ENCODE results near the gene GPBP1L1. TPM values are rescaled to one million over a fixed set of nuclear protein-coding genes. Genes with fewer than 3 reads are reported as not detected.
"Not testable (repeated sequence)": the region's sequence is repeated elsewhere in the genome, so short reads cannot be mapped to it uniquely, and the experiment has no call there.

GPBP1L1 gene
- total RNA-seq, 2 experiments from 2014 or later = 116 to 125 TPM

GRCh38 chr1:45704637-45705036 lies 18.3 kb upstream of the GPBP1L1 start:
- H3K9me3 ChIP-seq (ENCODE audit: control insufficient read depth in 1 of 2, insufficient read depth in 1 of 2, low read length in 2 of 2) = peaks cover 0 to 14% of the 10 kb centered on the region in 2 experiments
- no peaks in the 10 kb centered on the region for H3K4me1 ChIP-seq (ENCODE audit: insufficient read depth, low read length)
- peaks cover 21% of the 10 kb centered on the region for H3K36me3 ChIP-seq (ENCODE audit: insufficient read depth, low read length)
- intact Hi-C loops (cut with DNase I, micrococcal nuclease) = no loop called here
- H3K4me1 Mint-ChIP-seq (ENCODE audit: low read depth) = no peaks in the 10 kb centered on the region
- no peak overlapping the region for H3K4me3 ChIP-seq (ENCODE audit: low read length)
- no peaks in the 10 kb centered on the region for H3K27me3 ChIP-seq (ENCODE audit: control insufficient read depth in 1 of 2, insufficient read depth in 2 of 2, low read length in 2 of 2)
- TF ChIP-seq, protein P1, sequence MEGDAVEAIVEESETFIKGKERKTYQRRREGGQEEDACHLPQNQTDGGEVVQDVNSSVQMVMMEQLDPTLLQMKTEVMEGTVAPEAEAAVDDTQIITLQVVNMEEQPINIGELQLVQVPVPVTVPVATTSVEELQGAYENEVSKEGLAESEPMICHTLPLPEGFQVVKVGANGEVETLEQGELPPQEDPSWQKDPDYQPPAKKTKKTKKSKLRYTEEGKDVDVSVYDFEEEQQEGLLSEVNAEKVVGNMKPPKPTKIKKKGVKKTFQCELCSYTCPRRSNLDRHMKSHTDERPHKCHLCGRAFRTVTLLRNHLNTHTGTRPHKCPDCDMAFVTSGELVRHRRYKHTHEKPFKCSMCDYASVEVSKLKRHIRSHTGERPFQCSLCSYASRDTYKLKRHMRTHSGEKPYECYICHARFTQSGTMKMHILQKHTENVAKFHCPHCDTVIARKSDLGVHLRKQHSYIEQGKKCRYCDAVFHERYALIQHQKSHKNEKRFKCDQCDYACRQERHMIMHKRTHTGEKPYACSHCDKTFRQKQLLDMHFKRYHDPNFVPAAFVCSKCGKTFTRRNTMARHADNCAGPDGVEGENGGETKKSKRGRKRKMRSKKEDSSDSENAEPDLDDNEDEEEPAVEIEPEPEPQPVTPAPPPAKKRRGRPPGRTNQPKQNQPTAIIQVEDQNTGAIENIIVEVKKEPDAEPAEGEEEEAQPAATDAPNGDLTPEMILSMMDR (IDR thresholded peaks at IDR 0.05) = no peak
- no peak overlapping the region for H3K27ac Mint-ChIP-seq
- CTCF ChIA-PET = interaction anchor here (0.6 to 1.4 kb wide), 3 partner anchors 12 to 28 kb away, joined by 3 to 5 read pairs (median 3); no protein-coding TSS in a partner anchor
- H3K27ac ChIP-seq (ENCODE audit: low read depth in 1 of 2, low read length in 2 of 2) = no peak overlapping the region
- ATAC-seq (ENCODE audit: poor library complexity) (no peak), DNase-seq (no peak)
- no peaks in the 10 kb centered on the region for H3K27me3 Mint-ChIP-seq
- H3K36me3 Mint-ChIP-seq (ENCODE audit: low read depth) = peaks cover 49% of the 10 kb centered on the region
- H3K9me3 Mint-ChIP-seq = peaks cover 2% of the 10 kb centered on the region
- H3K4me3 Mint-ChIP-seq = no peak overlapping the region
- POLR2A ChIA-PET = no interaction called here

DNA sequence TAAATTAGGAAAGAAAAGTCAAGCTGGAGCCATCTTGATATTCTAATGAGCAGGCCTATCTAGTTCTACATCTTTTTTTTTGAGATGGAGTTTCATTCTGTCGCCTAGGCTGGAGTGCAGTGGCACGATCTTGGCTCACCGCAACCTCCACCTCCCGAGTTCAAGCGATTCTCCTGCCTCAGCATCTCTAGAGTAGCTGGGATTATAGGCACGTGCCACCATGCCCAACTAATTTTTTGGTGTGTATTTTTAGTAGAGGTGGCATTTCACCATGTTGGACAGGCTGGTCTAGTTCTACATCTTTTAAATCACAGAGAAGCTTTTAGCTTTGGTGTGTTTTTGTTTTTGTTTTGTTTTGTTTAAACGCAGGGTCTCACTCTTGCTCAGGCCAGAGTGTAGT lies 8.5 kb upstream of the GPBP1L1 start:
- no peak overlapping the region for H3K4me3 ChIP-seq (ENCODE audit: low read length)
- H3K4me1 ChIP-seq (ENCODE audit: insufficient read depth, low read length) = peaks cover 5% of the 10 kb centered on the region
- H3K4me3 Mint-ChIP-seq = no peak overlapping the region
- peaks cover 57% of the 10 kb centered on the region for H3K36me3 Mint-ChIP-seq (ENCODE audit: low read depth)
- H3K4me1 Mint-ChIP-seq (ENCODE audit: low read depth) = no peaks in the 10 kb centered on the region
- CTCF ChIA-PET = no interaction called here
- H3K27ac Mint-ChIP-seq = no peak overlapping the region
- no peaks in the 10 kb centered on the region for H3K27me3 Mint-ChIP-seq
- no peaks in the 10 kb centered on the region for H3K9me3 ChIP-seq (ENCODE audit: control insufficient read depth in 1 of 2, insufficient read depth in 1 of 2, low read length in 2 of 2)
- DNase-seq = no peak
- ATAC-seq (ENCODE audit: poor library complexity) = no peak
- no peak overlapping the region for H3K27ac ChIP-seq (ENCODE audit: low read depth in 1 of 2, low read length in 2 of 2)
- intact Hi-C loops (cut with DNase I, micrococcal nuclease) = loop anchor here in 1 of 2 experiments (5.0 kb wide), 1 partner anchor 502 kb away; the partner anchor contains the start of gene POMGNT1
- no peaks in the 10 kb centered on the region for H3K27me3 ChIP-seq (ENCODE audit: control insufficient read depth in 1 of 2, insufficient read depth in 2 of 2, low read length in 2 of 2)
- TF ChIP-seq, protein P1 (IDR thresholded peaks at IDR 0.05) = no peak
- H3K9me3 Mint-ChIP-seq = no peaks in the 10 kb centered on the region
- POLR2A ChIA-PET = interaction anchor here (0.6 to 2.2 kb wide), 3 partner anchors 9 to 392 kb away, joined by 3 to 8 read pairs (median 4); partner anchors contain the start of gene GPBP1L1
- H3K36me3 ChIP-seq (ENCODE audit: insufficient read depth, low read length) = peaks cover 47% of the 10 kb centered on the region

DNA sequence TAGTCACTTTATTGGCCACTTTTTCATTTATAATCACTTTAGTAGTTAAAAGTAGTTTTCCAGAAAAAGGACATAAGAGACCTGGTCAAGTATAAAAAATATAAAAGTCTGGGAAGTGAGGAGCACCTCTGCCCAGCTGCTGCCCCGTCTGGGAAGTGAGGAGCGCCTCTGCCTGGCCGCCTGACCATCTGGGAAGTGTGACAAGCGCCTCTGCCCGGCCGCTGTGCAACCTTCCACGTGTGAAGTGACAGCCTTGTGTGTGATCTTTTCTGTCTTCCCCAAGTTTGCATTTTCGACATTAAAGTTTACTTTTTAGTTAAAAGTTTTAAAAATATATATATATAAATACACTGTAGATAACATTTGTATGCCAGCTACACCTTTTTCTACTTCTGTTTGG lies 7.5 kb upstream of the GPBP1L1 start:
- CTCF ChIA-PET; H3K4me3 Mint-ChIP-seq; H3K9me3 ChIP-seq (ENCODE audit: control insufficient read depth in 1 of 2, insufficient read depth in 1 of 2, low read length in 2 of 2); ATAC-seq (ENCODE audit: poor library complexity); H3K27me3 ChIP-seq (ENCODE audit: control insufficient read depth in 1 of 2, insufficient read depth in 2 of 2, low read length in 2 of 2); H3K4me3 ChIP-seq (ENCODE audit: low read length); H3K27ac Mint-ChIP-seq; H3K27me3 Mint-ChIP-seq; H3K4me1 Mint-ChIP-seq (ENCODE audit: low read depth); DNase-seq; H3K9me3 Mint-ChIP-seq; H3K27ac ChIP-seq (ENCODE audit: low read depth in 1 of 2, low read length in 2 of 2): not testable (repeated sequence)
- H3K4me1 ChIP-seq (ENCODE audit: insufficient read depth, low read length) = peaks cover 15% of the 10 kb centered on the region
- H3K36me3 Mint-ChIP-seq (ENCODE audit: low read depth) = peaks cover 54% of the 10 kb centered on the region
- intact Hi-C loops (cut with DNase I, micrococcal nuclease) = loop anchor here in 1 of 2 experiments (5.0 kb wide), 1 partner anchor 503 kb away; the partner anchor contains the start of gene POMGNT1
- POLR2A ChIA-PET = interaction anchor here (0.6 to 2.2 kb wide), 2 partner anchors 8 to 14 kb away, joined by 4 to 8 read pairs; partner anchors contain the start of gene GPBP1L1
- peaks cover 44% of the 10 kb centered on the region for H3K36me3 ChIP-seq (ENCODE audit: insufficient read depth, low read length)

All from CD4-positive, alpha-beta T cell (primary cell).